H1 (cell line): ENCODE results near the gene WDR93. TPM values are rescaled to one million over a fixed set of nuclear protein-coding genes. Genes with fewer than 3 reads are reported as not detected.

Source experiments
- BACH1 ChIP-seq: IDR thresholded peaks from 2 replicates; pipeline ENCODE4 v1.6.1; 2012; ENCODE audit warnings: low read length, improper control_type of control experiment
- CHD7 ChIP-seq: fragments of 300-600 bp; sonication (generic); IDR thresholded peaks from 2 replicates; pipeline ENCODE4 v1.7.1; 2012; ENCODE audit warnings: low read length, moderate library complexity, mild to moderate bottlenecking, inconsistent platforms; ENCODE audit not compliant: insufficient replicate concordance
- CREB1 ChIP-seq: IDR thresholded peaks from 2 replicates; pipeline ENCODE4 v1.6.1; 2012; ENCODE audit warnings: inconsistent platforms
- GABPA ChIP-seq: IDR thresholded peaks from 2 replicates; pipeline ENCODE4 v1.6.1; 2011; ENCODE audit warnings: mild to moderate bottlenecking, low read length, moderate library complexity, borderline replicate concordance; ENCODE audit not compliant: insufficient read depth
- NANOG ChIP-seq: IDR thresholded peaks from 2 replicates; pipeline ENCODE4 v1.6.1; 2011; ENCODE audit warnings: low read length, low read depth, mild to moderate bottlenecking, inconsistent platforms; ENCODE audit not compliant: insufficient read depth, poor library complexity, severe bottlenecking
- POLR2A ChIP-seq, 2 experiments: IDR thresholded peaks; 1 replicate in 1 of 2; 2 replicates in 1 of 2; pipeline ENCODE4 v1.6.1; 2011; ENCODE audit warnings: low read depth in 2 of 2, low read length in 2 of 2, mild to moderate bottlenecking in 2 of 2; ENCODE audit errors: control extremely low read depth in 1 of 2
- TAF7 ChIP-seq: optimal IDR thresholded peaks from 2 replicates; pipeline ENCODE3; 2011; ENCODE audit warnings: low read depth, mild to moderate bottlenecking, inconsistent platforms, low read length, moderate library complexity, borderline replicate concordance
- TBP ChIP-seq: IDR thresholded peaks from 2 replicates; pipeline ENCODE4 v1.6.1; 2011; ENCODE audit warnings: low read depth, low read length, improper control_type of control experiment
- polyA plus RNA-seq, 7 experiments: library from polyadenylated mRNA; depleted of rRNA in 3 of 7; stranded (reverse) in 5 of 7; unstranded in 2 of 7; fragments of >200 nt in 5 of 7; fragments of 200-250 nt in 2 of 7; gene quantifications; 1 replicate in 5 of 7; 2 replicates in 1 of 7; 4 replicates in 1 of 7; pipeline versions ENCODE4 v1.2.1 to v1.2.3, GENCODE V29; 2011 to 2013; ENCODE audit warnings: missing spikeins in 2 of 7, mixed read lengths in 2 of 7
- total RNA-seq: library from RNA; stranded (reverse); fragmentation: NEBNext Ultra II Directional; extraction: Animal tissue kit (Norgen Biotek cat#: 25700); gene quantifications from 2 replicates; pipeline ENCODE4 v1.2.1, GENCODE V29; 2021

Gene WDR93
- total and polyA plus RNA-seq, 2 of the 8 experiments (the other 6 are each of a cell fraction or from before 2014, with no cell fraction given): 0.03 TPM; not detected in 1

- TF ChIP-seq POLR2A (IDR thresholded peaks at IDR 0.05; ENCODE audit: control extremely low read depth in 1 of 2, low read depth in 2 of 2, low read length in 2 of 2) (no peak), BACH1 (no peak), CREB1 (no peak), TAF7 (no peak), GABPA (peak; percentile 96), NANOG (no peak), CHD7 (no peak), TBP (no peak)
Measured at GRCh38 chr15:89690276-89691218, at the start of gene WDR93, which contains the start of gene PEX11A (continued).
